ENCODE measurements around the gene HSD3B7. TPM values are rescaled to one million over a fixed set of nuclear protein-coding genes. Genes with fewer than 3 reads are reported as not detected.

HSD3B7 gene
- total RNA-seq, 1 donor from 2014 or later, result 14.5 TPM

- H3K36me3 ChIP-seq, result no peaks in the 10 kb centered on the region
- H3K4me1 ChIP-seq, result peaks cover 21% of the 10 kb centered on the region
- DNase-seq (ENCODE audit: extremely low spot score in 2 of 2), result no peak
- TF ChIP-seq CTCF (IDR thresholded peaks at IDR 0.05) (no peak), POLR2AphosphoS5 (IDR thresholded peaks at IDR 0.05; ENCODE audit: insufficient read depth in 1 of 2, low read depth in 1 of 2) (peak; percentile 8 to 37)
- no peak overlapping the region for H3K4me3 ChIP-seq
- H3K9me3 ChIP-seq, result no peaks in the 10 kb centered on the region
- no peaks in the 10 kb centered on the region for H3K27me3 ChIP-seq
- H3K27ac ChIP-seq, result no peak overlapping the region
- intact Hi-C loops (cut with DNase I), result no loop called here
Observed at GRCh38 chr16:31002250-31002700, 17.3 kb downstream of the HSD3B7 start.

- Histone ChIP-seq H3K27me3 (no peaks in the 10 kb centered on the region), H3K9me3 (no peaks in the 10 kb centered on the region), H3K4me3 (no peak overlapping the region), H3K36me3 (no peaks in the 10 kb centered on the region), H3K4me1 (peaks cover 15% of the 10 kb centered on the region), H3K27ac (no peak overlapping the region)
- DNase-seq (ENCODE audit: extremely low spot score in 2 of 2), result no peak
- intact Hi-C loops (cut with DNase I), result no loop called here
- TF ChIP-seq CTCF (IDR thresholded peaks at IDR 0.05), result no peak
- no peak for TF ChIP-seq POLR2A (IDR thresholded peaks at IDR 0.05)
- TF ChIP-seq POLR2AphosphoS5 (IDR thresholded peaks at IDR 0.05; ENCODE audit: insufficient read depth in 1 of 2, low read depth in 1 of 2), result no peak
Observed at GRCh38 chr16:31002862-31003341, 17.9 kb downstream of the HSD3B7 start.

- intact Hi-C loops (cut with DNase I), result no loop called here
- Histone ChIP-seq H3K4me1 (peaks cover 9% of the 10 kb centered on the region), H3K36me3 (no peaks in the 10 kb centered on the region), H3K27me3 (no peaks in the 10 kb centered on the region), H3K9me3 (no peaks in the 10 kb centered on the region), H3K27ac (no peak overlapping the region), H3K4me3 (no peak overlapping the region)
- TF ChIP-seq POLR2AphosphoS5 (IDR thresholded peaks at IDR 0.05; ENCODE audit: insufficient read depth in 1 of 2, low read depth in 1 of 2) (no peak), CTCF (IDR thresholded peaks at IDR 0.05) (no peak), POLR2A (IDR thresholded peaks at IDR 0.05) (no peak)
- no peak for DNase-seq (ENCODE audit: extremely low spot score in 2 of 2)
Observed at GRCh38 chr16:31003744-31004143, 18.7 kb downstream of the HSD3B7 start.

- no peak for DNase-seq (ENCODE audit: extremely low spot score in 2 of 2)
Observed at GRCh38 chr16:31004658-31005057, 19.7 kb downstream of the HSD3B7 start.

More at GRCh38 chr16:31004658-31005057, 19.7 kb downstream of the HSD3B7 start:
- no peaks in the 10 kb centered on the region for H3K9me3 ChIP-seq
- H3K27me3 ChIP-seq, result no peaks in the 10 kb centered on the region
- no peak for TF ChIP-seq POLR2AphosphoS5 (IDR thresholded peaks at IDR 0.05; ENCODE audit: insufficient read depth in 1 of 2, low read depth in 1 of 2)
- no peak for TF ChIP-seq CTCF (IDR thresholded peaks at IDR 0.05)
- no peak for TF ChIP-seq POLR2A (IDR thresholded peaks at IDR 0.05)
- H3K4me3 ChIP-seq, result no peak overlapping the region
- H3K36me3 ChIP-seq, result no peaks in the 10 kb centered on the region
- peaks cover 9% of the 10 kb centered on the region for H3K4me1 ChIP-seq
- intact Hi-C loops (cut with DNase I), result no loop called here
- H3K27ac ChIP-seq, result no peak overlapping the region
